ENCODE results near the gene L1TD1. TPM values are rescaled to one million over a fixed set of nuclear protein-coding genes. Genes with fewer than 3 reads are reported as not detected.

Gene L1TD1
- total RNA-seq, 4 donors from 2014 or later, result 2.0 to 5.4 (median 3.4) TPM; not detected in 1

- no peaks in the 10 kb centered on the region for H3K9me3 ChIP-seq
- no peak overlapping the region for H3K4me3 ChIP-seq
- H3K36me3 ChIP-seq, result no peaks in the 10 kb centered on the region
- 70 to 86% methylated on average over 2 to 4 of the region's 4 CpGs for WGBS, 2 donors (ENCODE audit: low coverage in 1 of 2)
- TF ChIP-seq POLR2AphosphoS5 (IDR thresholded peaks at IDR 0.05) (no peak), CTCF (IDR thresholded peaks at IDR 0.05) (no peak), POLR2A (IDR thresholded peaks at IDR 0.05) (no peak), EP300 (IDR thresholded peaks at IDR 0.05; ENCODE audit: low read depth) (no peak)
- H3K4me1 ChIP-seq, result no peaks in the 10 kb centered on the region
- intact Hi-C loops (cut with DNase I; ENCODE audit: low total_unique reads) (no loop called here), in situ Hi-C loops (cut with MboI; ENCODE audit: low pct_ligation_motif_present in 1 of 4, low pct_unique_long_range_greater_than_20kb in 1 of 4, low sequenced_read_pairs in 3 of 4) (no loop called here)
- no peak for DNase-seq
- H3K27ac ChIP-seq, result no peak overlapping the region
- no peaks in the 10 kb centered on the region for H3K27me3 ChIP-seq
Observed at GRCh38 chr1:62228883-62229187, 34.2 kb downstream of the L1TD1 start.

- WGBS, 2 donors (ENCODE audit: low coverage in 1 of 2), result 68% methylated on average over 3 of the region's 3 CpGs; no CpG with 5 or more reads in 1 of the 2 donors
- Histone ChIP-seq H3K36me3 (no peaks in the 10 kb centered on the region), H3K4me1 (no peaks in the 10 kb centered on the region), H3K4me3 (no peak overlapping the region), H3K27me3 (no peaks in the 10 kb centered on the region), H3K27ac (no peak overlapping the region), H3K9me3 (no peaks in the 10 kb centered on the region)
- in situ Hi-C loops (cut with MboI; ENCODE audit: low pct_ligation_motif_present in 1 of 4, low pct_unique_long_range_greater_than_20kb in 1 of 4, low sequenced_read_pairs in 3 of 4) (no loop called here), intact Hi-C loops (cut with DNase I; ENCODE audit: low total_unique reads) (no loop called here)
- no peak for TF ChIP-seq EP300 (IDR thresholded peaks at IDR 0.05; ENCODE audit: low read depth)
- no peak for TF ChIP-seq POLR2A (IDR thresholded peaks at IDR 0.05)
- TF ChIP-seq POLR2AphosphoS5 (IDR thresholded peaks at IDR 0.05), result no peak
- TF ChIP-seq CTCF (IDR thresholded peaks at IDR 0.05), result no peak
- no peak for DNase-seq
Observed at GRCh38 chr1:62229468-62229867, 34.8 kb downstream of the L1TD1 start.

GRCh38 chr1:62229932-62230331, 35.3 kb downstream of the L1TD1 start:
- H3K4me3 ChIP-seq, result no peak overlapping the region
- DNase-seq, result no peak
- H3K36me3 ChIP-seq, result no peaks in the 10 kb centered on the region
- no peaks in the 10 kb centered on the region for H3K4me1 ChIP-seq
- TF ChIP-seq EP300 (IDR thresholded peaks at IDR 0.05; ENCODE audit: low read depth) (no peak), CTCF (IDR thresholded peaks at IDR 0.05) (no peak), POLR2AphosphoS5 (IDR thresholded peaks at IDR 0.05) (no peak), POLR2A (IDR thresholded peaks at IDR 0.05) (no peak)
- no peak overlapping the region for H3K27ac ChIP-seq
- WGBS, 2 donors (ENCODE audit: low coverage in 1 of 2), result 70% methylated on average over 2 of the region's 2 CpGs; no CpG with 5 or more reads in 1 of the 2 donors
- intact Hi-C loops (cut with DNase I; ENCODE audit: low total_unique reads), result no loop called here
- no peaks in the 10 kb centered on the region for H3K9me3 ChIP-seq
- in situ Hi-C loops (cut with MboI; ENCODE audit: low pct_ligation_motif_present in 1 of 4, low pct_unique_long_range_greater_than_20kb in 1 of 4, low sequenced_read_pairs in 3 of 4), result no loop called here
- no peaks in the 10 kb centered on the region for H3K27me3 ChIP-seq

GRCh38 chr1:62230718-62231117, 36.1 kb downstream of the L1TD1 start:
- no peak for DNase-seq
- in situ Hi-C loops (cut with MboI; ENCODE audit: low pct_ligation_motif_present in 1 of 4, low pct_unique_long_range_greater_than_20kb in 1 of 4, low sequenced_read_pairs in 3 of 4) (no loop called here), intact Hi-C loops (cut with DNase I; ENCODE audit: low total_unique reads) (no loop called here)
- WGBS, 2 donors (ENCODE audit: low coverage in 1 of 2), result 75 to 80% methylated on average over 1 to 5 of the region's 5 CpGs
- no peak overlapping the region for H3K27ac ChIP-seq
- TF ChIP-seq POLR2A (IDR thresholded peaks at IDR 0.05) (no peak), CTCF (IDR thresholded peaks at IDR 0.05) (no peak), POLR2AphosphoS5 (IDR thresholded peaks at IDR 0.05) (no peak), EP300 (IDR thresholded peaks at IDR 0.05; ENCODE audit: low read depth) (no peak)
- H3K4me1 ChIP-seq, result no peaks in the 10 kb centered on the region
- H3K36me3 ChIP-seq, result no peaks in the 10 kb centered on the region
- no peak overlapping the region for H3K4me3 ChIP-seq
- no peaks in the 10 kb centered on the region for H3K9me3 ChIP-seq
- H3K27me3 ChIP-seq, result no peaks in the 10 kb centered on the region

Measured in transverse colon (tissue), 4 donors.